ENCODE results near the gene RNF2.

RNF2 gene

GRCh38 chr1:185108321-185108720, 63.0 kb downstream of the RNF2 start:
- H3K27me3 ChIP-seq (ENCODE audit: insufficient read depth, low read length), result no peaks in the 10 kb centered on the region
- H3F3A ChIP-seq (ENCODE audit: insufficient read depth, low read length), result no peaks in the 10 kb centered on the region
- no peak overlapping the region for H3K9ac ChIP-seq (ENCODE audit: low read length)
- no peaks in the 10 kb centered on the region for H3K9me2 ChIP-seq (ENCODE audit: low read depth, low read length)
- no peak for TF ChIP-seq CTCF (IDR thresholded peaks at IDR 0.05; ENCODE audit: low read length)
- no peak for TF ChIP-seq EZH2 (IDR thresholded peaks at IDR 0.05; ENCODE audit: borderline replicate concordance, low read length)
- no peak overlapping the region for H3K4me3 ChIP-seq (ENCODE audit: low read depth, low read length, poor library complexity, severe bottlenecking)
- no peak overlapping the region for H3K27ac ChIP-seq (ENCODE audit: low read depth, low read length, poor library complexity, severe bottlenecking)
- peaks cover 4% of the 10 kb centered on the region; the same call in 1 of the 2 replicates for H3K9me3 ChIP-seq (ENCODE audit: low read length)
- no peaks in the 10 kb centered on the region for H3K4me1 ChIP-seq (ENCODE audit: insufficient read depth, low read length, severe bottlenecking)
- H3K4me2 ChIP-seq (ENCODE audit: low read length), result no peak overlapping the region
- no peaks in the 10 kb centered on the region for H4K20me1 ChIP-seq (ENCODE audit: insufficient read depth, low read length)
- no peak overlapping the region for H2AFZ ChIP-seq (ENCODE audit: low read length)
- peaks cover 6% of the 10 kb centered on the region; the same call in 1 of the 2 replicates for H3K36me3 ChIP-seq (ENCODE audit: insufficient read depth, low read length)
- H3K79me2 ChIP-seq (ENCODE audit: insufficient read depth, low read length), result no peaks in the 10 kb centered on the region

GRCh38 chr1:185110145-185110544, 64.8 kb downstream of the RNF2 start:
- Histone ChIP-seq H3K9me2 (ENCODE audit: low read depth, low read length) (no peaks in the 10 kb centered on the region), H3K79me2 (ENCODE audit: insufficient read depth, low read length) (no peaks in the 10 kb centered on the region), H2AFZ (ENCODE audit: low read length) (no peak overlapping the region), H3K27me3 (ENCODE audit: insufficient read depth, low read length) (no peaks in the 10 kb centered on the region), H3K9me3 (ENCODE audit: low read length) (peaks cover 4% of the 10 kb centered on the region; the same call in 1 of the 2 replicates), H3K4me3 (ENCODE audit: low read depth, low read length, poor library complexity, severe bottlenecking) (no peak overlapping the region), H4K20me1 (ENCODE audit: insufficient read depth, low read length) (no peaks in the 10 kb centered on the region), H3K4me2 (ENCODE audit: low read length) (no peak overlapping the region), H3K9ac (ENCODE audit: low read length) (no peak overlapping the region), H3K4me1 (ENCODE audit: insufficient read depth, low read length, severe bottlenecking) (no peaks in the 10 kb centered on the region), H3K27ac (ENCODE audit: low read depth, low read length, poor library complexity, severe bottlenecking) (no peak overlapping the region), H3F3A (ENCODE audit: insufficient read depth, low read length) (no peaks in the 10 kb centered on the region), H3K36me3 (ENCODE audit: insufficient read depth, low read length) (no peaks in the 10 kb centered on the region)
- TF ChIP-seq EZH2 (IDR thresholded peaks at IDR 0.05; ENCODE audit: borderline replicate concordance, low read length) (no peak), CTCF (IDR thresholded peaks at IDR 0.05; ENCODE audit: low read length) (no peak)

- Histone ChIP-seq H3K27me3 (ENCODE audit: insufficient read depth, low read length) (no peaks in the 10 kb centered on the region), H3K9me3 (ENCODE audit: low read length) (peaks cover 4% of the 10 kb centered on the region; the same call in 1 of the 2 replicates), H3K4me3 (ENCODE audit: low read depth, low read length, poor library complexity, severe bottlenecking) (no peak overlapping the region), H3K9ac (ENCODE audit: low read length) (no peak overlapping the region), H3K4me2 (ENCODE audit: low read length) (no peak overlapping the region), H3K4me1 (ENCODE audit: insufficient read depth, low read length, severe bottlenecking) (no peaks in the 10 kb centered on the region), H3K9me2 (ENCODE audit: low read depth, low read length) (no peaks in the 10 kb centered on the region), H3K36me3 (ENCODE audit: insufficient read depth, low read length) (no peaks in the 10 kb centered on the region), H3K79me2 (ENCODE audit: insufficient read depth, low read length) (no peaks in the 10 kb centered on the region), H2AFZ (ENCODE audit: low read length) (no peak overlapping the region), H4K20me1 (ENCODE audit: insufficient read depth, low read length) (no peaks in the 10 kb centered on the region), H3K27ac (ENCODE audit: low read depth, low read length, poor library complexity, severe bottlenecking) (no peak overlapping the region), H3F3A (ENCODE audit: insufficient read depth, low read length) (no peaks in the 10 kb centered on the region)
- TF ChIP-seq EZH2 (IDR thresholded peaks at IDR 0.05; ENCODE audit: borderline replicate concordance, low read length) (no peak), CTCF (IDR thresholded peaks at IDR 0.05; ENCODE audit: low read length) (no peak)
Observed at GRCh38 chr1:185111873-185112272, 66.5 kb downstream of the RNF2 start.

Measured in OCI-LY1 (cell line).